Heart right ventricle (tissue), 16 donors: ENCODE results near the gene KLHL12. TPM values are rescaled to one million over a fixed set of nuclear protein-coding genes. Genes with fewer than 3 reads are reported as not detected.
A peak's percentile ranks its signal among the peaks of the same experiment; 100 is the strongest.

ENCODE experiments used
- ATAC-seq, 8 donors: fragments of 200-7000 bp; cut with Tn5 transposase; one replicate each; pipeline ENCODE4 v1.9.1; 2020; ENCODE audit warnings: mild to moderate bottlenecking in 8 of 8, moderate library complexity in 8 of 8, moderate number of reproducible peaks in 1 of 8
- DNase-seq, 2 donors: peaks; one replicate each; pipeline ENCODE4 v3.0.0-alpha.2; 2020
- H3K27ac ChIP-seq, 10 donors: fragments of 200-600 bp; sonication (generic) in 2 of 10; one replicate each; pipeline versions ENCODE4 v1.5.0 to v1.8.0; 2020 to 2022; ENCODE audit warnings: mild to moderate bottlenecking in 3 of 10
- H3K27me3 ChIP-seq, 7 donors: fragments of 200-600 bp; one replicate each; pipeline ENCODE4 v1.8.0; 2021 to 2022; ENCODE audit warnings: mild to moderate bottlenecking in 2 of 7
- H3K36me3 ChIP-seq, 9 donors: fragments of 200-600 bp; sonication (generic) in 1 of 9; one replicate each; pipeline versions ENCODE4 v1.5.0 to v1.8.0; 2020 to 2022; ENCODE audit warnings: mild to moderate bottlenecking in 2 of 9
- H3K4me1 ChIP-seq, 9 donors: fragments of 200-600 bp; sonication (generic) in 1 of 9; one replicate each; pipeline versions ENCODE4 v1.5.0 to v1.8.0; 2020 to 2022; ENCODE audit warnings: mild to moderate bottlenecking in 4 of 9
- H3K4me3 ChIP-seq, 10 donors: fragments of 200-600 bp; sonication (generic) in 2 of 10; one replicate each; pipeline versions ENCODE4 v1.5.0 to v1.8.0; 2020 to 2022; ENCODE audit warnings: mild to moderate bottlenecking in 7 of 10, moderate library complexity in 2 of 10
- H3K9me3 ChIP-seq, 11 donors: fragments of 200-600 bp in 10 of 11; sonication (generic) in 2 of 11; one replicate each; pipeline versions ENCODE4 v1.5.0 to v1.8.0; 2013 to 2022; ENCODE audit warnings: mild to moderate bottlenecking in 2 of 11, control low read depth in 1 of 11, moderate library complexity in 1 of 11
- WGBS, 2 donors: extraction: QIAGEN DNeasy Blood & Tissue Kit; methylation state at CpG; one replicate each; pipeline ENCODE4 v1.1.7; 2013; ENCODE audit warnings: inconsistent platforms in 1 of 2; 5-methylcytosine and 5-hydroxymethylcytosine counted together
- intact Hi-C, 10 donors: fragments of 100-400 bp; cut with DNase I; formaldehyde crosslinking; loops; one replicate each; pipeline versions ENCODE4 v1.11.1 to v1.14.2; 2022
- polyA plus RNA-seq, 2 donors: library from polyadenylated mRNA; stranded (reverse); fragments of 200-250 nt; gene quantifications; one replicate each; pipeline ENCODE4 v1.2.3, GENCODE V29; 2013
- total RNA-seq, 10 donors: library from RNA; stranded (reverse); fragmentation: NEBNext Ultra II Directional in 3 of 10; extraction: Animal tissue kit (Norgen Biotek cat#: 25700) in 3 of 10; gene quantifications; one replicate each; pipeline versions ENCODE4 v1.2.1 to v1.2.4, GENCODE V29; 2021 to 2023
- TF ChIP-seq, protein P1 (sequence below), 9 donors: fragments of 200-600 bp; sonication (generic) in 2 of 9; IDR thresholded peaks; one replicate each; pipeline versions ENCODE4 v1.5.0 to v1.8.0; 2021 to 2022; ENCODE audit warnings: antibody characterized with exemption in 9 of 9, mild to moderate bottlenecking in 5 of 9, moderate library complexity in 1 of 9
- donor health status: Arrhythmogenic right ventricular cardiomyopathy.
- donor health status: ischemic (EF 13 %, LVEDD 7.1; RV severe dilation, severe dysfunction).
- donor health status: healthy with polysubstance abuse.
- donor health status: DM: no; HTN: yes; CAD: no.
- donor health status: DM: no; HTN: no; CAD: no.
- donor health status: ischemic (EF 25% LVEDD 6.9; RV normal size, moderate dysfunction).
- donor health status: ischemic (EF 25% LVEDD 5.7; RV mildly dilated, moderate dysfunction).
- donor health status: healthy.
- donor health status: DM: yes; HTN: yes; CAD: no.
- donor health status: Ischemic cardiomyopathy.
- donor health status: ischemic (EF 35%, LVEDD 5.7; RV mildly dilated, moderate dysfunction).
- donor health status: nonischemic (EF 11% LVEDD 7.7; RV severe dilation, severe dysfunction).
- donor health status: DM: yes; HTN: yes; CAD: no.
- donor health status: PGD.
- donor health status: ischemic (EF 29% LVEDD 5.4; RV normal size, mild dysfunction).
- donor health status: nonischemic (EF 23%, LVEDD 6.1; RV moderate dilation, normal function).

The KLHL12 gene
- total and polyA plus RNA-seq, 12 donors = 9.8 to 31.5 (median 22.2) TPM

- Histone ChIP-seq H3K27me3 (peaks cover 0 to 20% (median 0%) of the 10 kb centered on the region in 7 donors), H3K27ac (peak overlapping the region in 3 of 10 donors; percentile 44 to 65 (median 56)), H3K9me3 (no peaks in the 10 kb centered on the region), H3K4me3 (peak overlapping the region; percentile 42 to 91 (median 80)), H3K4me1 (peaks cover 4 to 30% (median 15%) of the 10 kb centered on the region in 9 donors), H3K36me3 (no peaks in the 10 kb centered on the region)
- ATAC-seq (peak; percentile 26 to 67 (median 50)), DNase-seq (peak; percentile 9 to 27)
- 3 to 5% methylated on average over 47 to 50 of the region's 50 CpGs for WGBS, 2 donors
- intact Hi-C loops = no loop called here
- TF ChIP-seq, protein P1, sequence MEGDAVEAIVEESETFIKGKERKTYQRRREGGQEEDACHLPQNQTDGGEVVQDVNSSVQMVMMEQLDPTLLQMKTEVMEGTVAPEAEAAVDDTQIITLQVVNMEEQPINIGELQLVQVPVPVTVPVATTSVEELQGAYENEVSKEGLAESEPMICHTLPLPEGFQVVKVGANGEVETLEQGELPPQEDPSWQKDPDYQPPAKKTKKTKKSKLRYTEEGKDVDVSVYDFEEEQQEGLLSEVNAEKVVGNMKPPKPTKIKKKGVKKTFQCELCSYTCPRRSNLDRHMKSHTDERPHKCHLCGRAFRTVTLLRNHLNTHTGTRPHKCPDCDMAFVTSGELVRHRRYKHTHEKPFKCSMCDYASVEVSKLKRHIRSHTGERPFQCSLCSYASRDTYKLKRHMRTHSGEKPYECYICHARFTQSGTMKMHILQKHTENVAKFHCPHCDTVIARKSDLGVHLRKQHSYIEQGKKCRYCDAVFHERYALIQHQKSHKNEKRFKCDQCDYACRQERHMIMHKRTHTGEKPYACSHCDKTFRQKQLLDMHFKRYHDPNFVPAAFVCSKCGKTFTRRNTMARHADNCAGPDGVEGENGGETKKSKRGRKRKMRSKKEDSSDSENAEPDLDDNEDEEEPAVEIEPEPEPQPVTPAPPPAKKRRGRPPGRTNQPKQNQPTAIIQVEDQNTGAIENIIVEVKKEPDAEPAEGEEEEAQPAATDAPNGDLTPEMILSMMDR (IDR thresholded peaks at IDR 0.05) = no peak
Measured at GRCh38 chr1:202860744-202861419, 66.2 kb downstream of the KLHL12 start.

- Histone ChIP-seq H3K27ac (peak overlapping the region in 8 of 10 donors; percentile 38 to 79 (median 63)), H3K36me3 (no peaks in the 10 kb centered on the region), H3K9me3 (no peaks in the 10 kb centered on the region), H3K4me3 (no peak overlapping the region), H3K4me1 (peaks cover 4 to 30% (median 15%) of the 10 kb centered on the region in 9 donors), H3K27me3 (peaks cover 0 to 20% (median 0%) of the 10 kb centered on the region in 7 donors)
- TF ChIP-seq, protein P1 (IDR thresholded peaks at IDR 0.05) = no peak
- peak; percentile 41 to 70 for DNase-seq
- peak in 2 of 8 donors; percentile 3 to 48 for ATAC-seq
- 74 to 80% methylated on average over 10 of the region's 10 CpGs for WGBS, 2 donors
- intact Hi-C loops = loop anchor here in 1 of 10 donors (5.0 kb wide), 1 partner anchor 42 kb away; no protein-coding TSS in a partner anchor
Measured at GRCh38 chr1:202858789-202859414, 68.1 kb downstream of the KLHL12 start.

DNA sequence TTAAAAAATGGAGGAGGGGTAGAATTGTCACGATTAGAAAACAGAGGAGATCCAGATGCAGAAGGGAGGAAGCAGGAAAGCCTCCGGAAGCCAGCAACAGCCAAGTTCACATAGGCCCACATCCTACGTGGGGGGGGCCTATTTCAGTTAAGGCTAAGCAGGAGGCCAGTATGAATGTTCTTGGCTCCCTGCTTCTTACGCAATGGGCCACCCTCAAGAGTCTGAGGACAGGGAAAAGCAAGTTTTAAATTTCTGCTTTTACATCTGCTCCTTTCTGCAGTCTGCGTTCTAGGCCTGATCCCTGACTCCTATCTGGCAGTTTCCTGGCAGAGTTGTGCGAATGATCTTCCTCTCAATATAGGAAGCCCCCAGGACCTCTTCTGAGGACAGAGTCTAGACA lies 68.7 kb downstream of the KLHL12 start:
- H3K4me3 ChIP-seq = no peak overlapping the region
- H3K4me1 ChIP-seq = peaks cover 4 to 30% (median 15%) of the 10 kb centered on the region in 9 donors
- TF ChIP-seq, protein P1 (IDR thresholded peaks at IDR 0.05) = no peak
- peak overlapping the region in 9 of 10 donors; percentile 15 to 79 (median 60) for H3K27ac ChIP-seq
- peaks cover 0 to 20% (median 0%) of the 10 kb centered on the region in 7 donors for H3K27me3 ChIP-seq
- no peaks in the 10 kb centered on the region for H3K9me3 ChIP-seq
- DNase-seq (peak; percentile 47 to 51), ATAC-seq (peak; percentile 29 to 79 (median 48))
- intact Hi-C loops = loop anchor here in 1 of 10 donors (5.0 kb wide), 1 partner anchor 41 kb away; no protein-coding TSS in a partner anchor
- no peaks in the 10 kb centered on the region for H3K36me3 ChIP-seq
- WGBS, 2 donors = 40 to 43% methylated on average over 6 of the region's 6 CpGs

DNA sequence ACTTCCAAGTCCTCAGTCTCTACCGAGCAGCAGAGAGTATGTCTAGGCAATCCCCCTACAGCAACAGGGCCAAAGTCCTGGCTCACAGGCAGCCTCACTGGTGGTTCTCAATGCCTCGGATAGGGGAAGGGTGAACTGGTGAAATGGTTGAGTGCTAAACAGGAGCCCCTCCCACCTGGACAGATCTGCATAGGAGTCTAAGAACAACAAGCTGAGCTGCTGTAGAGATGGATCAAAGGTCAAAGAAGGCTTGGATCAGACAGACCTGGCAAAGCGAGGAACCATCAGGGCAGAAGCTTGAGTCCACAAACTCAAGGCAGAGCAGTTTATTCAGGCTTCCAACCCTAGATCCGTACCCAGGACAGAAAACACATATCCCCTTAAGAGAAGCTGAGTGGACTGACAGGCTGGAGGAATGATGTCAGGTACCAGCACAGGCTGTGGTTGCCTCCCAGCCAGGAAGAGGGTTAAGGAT lies 69.9 kb downstream of the KLHL12 start:
- no peaks in the 10 kb centered on the region for H3K9me3 ChIP-seq
- H3K4me1 ChIP-seq = peaks cover 4 to 30% (median 15%) of the 10 kb centered on the region in 9 donors
- H3K4me3 ChIP-seq = no peak overlapping the region
- TF ChIP-seq, protein P1 (IDR thresholded peaks at IDR 0.05) = no peak
- intact Hi-C loops = loop anchor here in 1 of 10 donors (5.0 kb wide), 1 partner anchor 40 kb away; no protein-coding TSS in a partner anchor
- H3K36me3 ChIP-seq = no peaks in the 10 kb centered on the region
- peak overlapping the region in 1 of 10 donors; percentile 50 for H3K27ac ChIP-seq
- DNase-seq = no peak
- H3K27me3 ChIP-seq = peaks cover 0 to 10% (median 0%) of the 10 kb centered on the region in 7 donors
- ATAC-seq = no peak
- 68 to 72% methylated on average over 4 of the region's 4 CpGs for WGBS, 2 donors
